ENCODE results near the gene CUL2.

The CUL2 gene

GRCh38 chr10:34969171-34969570, 121.0 kb downstream of the CUL2 start:
- Histone ChIP-seq H3K23ac (ENCODE audit: low read length) (no peak overlapping the region), H3K79me1 (ENCODE audit: low read length) (no peaks in the 10 kb centered on the region), H3K18ac (ENCODE audit: low read length) (no peak overlapping the region), H3K4me2 (ENCODE audit: low read length) (no peak overlapping the region), H3K4me1 (ENCODE audit: control insufficient read depth, low read depth, low read length) (no peaks in the 10 kb centered on the region), H2BK5ac (ENCODE audit: low read length) (no peak overlapping the region), H3K56ac (ENCODE audit: low read length) (no peak overlapping the region), H4K8ac (ENCODE audit: low read depth, low read length) (no peak overlapping the region), H3K4me3 (ENCODE audit: low read length) (no peak overlapping the region), H2BK120ac (ENCODE audit: low read depth, low read length) (no peak overlapping the region), H3K4ac (ENCODE audit: low read depth, low read length) (no peak overlapping the region), H3K27ac (ENCODE audit: low read depth, low read length) (no peak overlapping the region), H4K5ac (ENCODE audit: low read length) (no peak overlapping the region), H3K27me3 (ENCODE audit: insufficient read depth, low read length, poor library complexity) (no peaks in the 10 kb centered on the region), H2BK15ac (replicated peaks; ENCODE audit: low read depth) (no peak overlapping the region), H3K79me2 (ENCODE audit: control insufficient read depth, insufficient read depth, low read length) (no peaks in the 10 kb centered on the region), H2AK5ac (ENCODE audit: low read length) (no peak overlapping the region), H3K36me3 (ENCODE audit: control insufficient read depth, insufficient read depth, low read length) (no peaks in the 10 kb centered on the region), H3K9ac (ENCODE audit: low read length) (no peak overlapping the region)
- WGBS (ENCODE audit: extremely low coverage, insufficient coverage, low lambda C conversion rate): no CpG with 5 or more reads among the region's 17 CpGs
- no peak for DNase-seq

GRCh38 chr10:34967335-34967880, 122.7 kb downstream of the CUL2 start:
- Histone ChIP-seq H3K27me3 (ENCODE audit: insufficient read depth, low read length, poor library complexity) (no peaks in the 10 kb centered on the region), H4K8ac (ENCODE audit: low read depth, low read length) (no peak overlapping the region), H2BK15ac (replicated peaks; ENCODE audit: low read depth) (no peak overlapping the region), H3K56ac (ENCODE audit: low read length) (no peak overlapping the region), H2BK120ac (ENCODE audit: low read depth, low read length) (no peak overlapping the region), H3K4me2 (ENCODE audit: low read length) (no peak overlapping the region), H3K4me1 (ENCODE audit: control insufficient read depth, low read depth, low read length) (no peaks in the 10 kb centered on the region), H2BK5ac (ENCODE audit: low read length) (no peak overlapping the region), H3K18ac (ENCODE audit: low read length) (no peak overlapping the region), H2AK5ac (ENCODE audit: low read length) (no peak overlapping the region), H3K79me1 (ENCODE audit: low read length) (no peaks in the 10 kb centered on the region), H3K9ac (ENCODE audit: low read length) (no peak overlapping the region), H3K4ac (ENCODE audit: low read depth, low read length) (no peak overlapping the region), H3K23ac (ENCODE audit: low read length) (no peak overlapping the region), H3K36me3 (ENCODE audit: control insufficient read depth, insufficient read depth, low read length) (no peaks in the 10 kb centered on the region), H3K27ac (ENCODE audit: low read depth, low read length) (no peak overlapping the region), H4K5ac (ENCODE audit: low read length) (no peak overlapping the region), H3K79me2 (ENCODE audit: control insufficient read depth, insufficient read depth, low read length) (no peaks in the 10 kb centered on the region), H3K4me3 (ENCODE audit: low read length) (no peak overlapping the region)
- no CpG with 5 or more reads among the region's 14 CpGs for WGBS (ENCODE audit: extremely low coverage, insufficient coverage, low lambda C conversion rate)
- no peak for DNase-seq

- Histone ChIP-seq H3K36me3 (ENCODE audit: control insufficient read depth, insufficient read depth, low read length) (no peaks in the 10 kb centered on the region), H3K4me3 (ENCODE audit: low read length) (no peak overlapping the region), H3K4ac (ENCODE audit: low read depth, low read length) (no peak overlapping the region), H2BK5ac (ENCODE audit: low read length) (no peak overlapping the region), H3K79me2 (ENCODE audit: control insufficient read depth, insufficient read depth, low read length) (no peaks in the 10 kb centered on the region), H2BK15ac (replicated peaks; ENCODE audit: low read depth) (no peak overlapping the region), H3K27me3 (ENCODE audit: insufficient read depth, low read length, poor library complexity) (no peaks in the 10 kb centered on the region), H4K5ac (ENCODE audit: low read length) (no peak overlapping the region), H3K18ac (ENCODE audit: low read length) (no peak overlapping the region), H2BK120ac (ENCODE audit: low read depth, low read length) (no peak overlapping the region), H3K4me2 (ENCODE audit: low read length) (no peak overlapping the region), H3K9ac (ENCODE audit: low read length) (no peak overlapping the region), H3K27ac (ENCODE audit: low read depth, low read length) (no peak overlapping the region), H3K23ac (ENCODE audit: low read length) (no peak overlapping the region), H3K4me1 (ENCODE audit: control insufficient read depth, low read depth, low read length) (no peaks in the 10 kb centered on the region), H3K56ac (ENCODE audit: low read length) (no peak overlapping the region), H2AK5ac (ENCODE audit: low read length) (no peak overlapping the region), H3K79me1 (ENCODE audit: low read length) (no peaks in the 10 kb centered on the region), H4K8ac (ENCODE audit: low read depth, low read length) (no peak overlapping the region)
- DNase-seq: no peak
- no CpG with 5 or more reads among the region's 5 CpGs for WGBS (ENCODE audit: extremely low coverage, insufficient coverage, low lambda C conversion rate)
Observed at GRCh38 chr10:34966451-34966850, 123.7 kb downstream of the CUL2 start.

- Histone ChIP-seq H3K56ac (ENCODE audit: low read length) (no peak overlapping the region), H2BK15ac (replicated peaks; ENCODE audit: low read depth) (no peak overlapping the region), H4K8ac (ENCODE audit: low read depth, low read length) (no peak overlapping the region), H3K27me3 (ENCODE audit: insufficient read depth, low read length, poor library complexity) (no peaks in the 10 kb centered on the region), H3K4me2 (ENCODE audit: low read length) (no peak overlapping the region), H3K27ac (ENCODE audit: low read depth, low read length) (no peak overlapping the region), H3K4me1 (ENCODE audit: control insufficient read depth, low read depth, low read length) (no peaks in the 10 kb centered on the region), H3K79me1 (ENCODE audit: low read length) (no peaks in the 10 kb centered on the region), H3K36me3 (ENCODE audit: control insufficient read depth, insufficient read depth, low read length) (no peaks in the 10 kb centered on the region), H3K79me2 (ENCODE audit: control insufficient read depth, insufficient read depth, low read length) (no peaks in the 10 kb centered on the region), H2AK5ac (ENCODE audit: low read length) (no peak overlapping the region), H3K23ac (ENCODE audit: low read length) (no peak overlapping the region), H3K4ac (ENCODE audit: low read depth, low read length) (no peak overlapping the region), H3K18ac (ENCODE audit: low read length) (no peak overlapping the region), H2BK5ac (ENCODE audit: low read length) (no peak overlapping the region), H2BK120ac (ENCODE audit: low read depth, low read length) (no peak overlapping the region), H4K5ac (ENCODE audit: low read length) (no peak overlapping the region), H3K4me3 (ENCODE audit: low read length) (no peak overlapping the region), H3K9ac (ENCODE audit: low read length) (no peak overlapping the region)
- no peak for DNase-seq
- WGBS (ENCODE audit: extremely low coverage, insufficient coverage, low lambda C conversion rate): no CpG with 5 or more reads among the region's 5 CpGs
Observed at GRCh38 chr10:34966040-34966439, 124.1 kb downstream of the CUL2 start.

GRCh38 chr10:34964166-34964800, 125.9 kb downstream of the CUL2 start:
- Histone ChIP-seq H2AK5ac (ENCODE audit: low read length) (no peak overlapping the region), H3K36me3 (ENCODE audit: control insufficient read depth, insufficient read depth, low read length) (no peaks in the 10 kb centered on the region), H3K79me1 (ENCODE audit: low read length) (no peaks in the 10 kb centered on the region), H2BK120ac (ENCODE audit: low read depth, low read length) (no peak overlapping the region), H3K18ac (ENCODE audit: low read length) (no peak overlapping the region), H2BK15ac (replicated peaks; ENCODE audit: low read depth) (no peak overlapping the region), H4K5ac (ENCODE audit: low read length) (no peak overlapping the region), H3K79me2 (ENCODE audit: control insufficient read depth, insufficient read depth, low read length) (no peaks in the 10 kb centered on the region), H3K23ac (ENCODE audit: low read length) (no peak overlapping the region), H3K4ac (ENCODE audit: low read depth, low read length) (no peak overlapping the region), H3K9ac (ENCODE audit: low read length) (no peak overlapping the region), H4K8ac (ENCODE audit: low read depth, low read length) (no peak overlapping the region), H3K27ac (ENCODE audit: low read depth, low read length) (no peak overlapping the region), H3K56ac (ENCODE audit: low read length) (no peak overlapping the region), H3K4me3 (ENCODE audit: low read length) (no peak overlapping the region), H3K4me2 (ENCODE audit: low read length) (no peak overlapping the region), H3K27me3 (ENCODE audit: insufficient read depth, low read length, poor library complexity) (no peaks in the 10 kb centered on the region), H3K4me1 (ENCODE audit: control insufficient read depth, low read depth, low read length) (no peaks in the 10 kb centered on the region), H2BK5ac (ENCODE audit: low read length) (no peak overlapping the region)
- no peak for DNase-seq
- WGBS (ENCODE audit: extremely low coverage, insufficient coverage, low lambda C conversion rate): no CpG with 5 or more reads among the region's 13 CpGs

GRCh38 chr10:34962866-34963265, 127.3 kb downstream of the CUL2 start:
- no peaks in the 10 kb centered on the region for H3K79me2 ChIP-seq (ENCODE audit: control insufficient read depth, insufficient read depth, low read length)
- no peak overlapping the region for H3K4ac ChIP-seq (ENCODE audit: low read depth, low read length)
- no peak overlapping the region for H4K8ac ChIP-seq (ENCODE audit: low read depth, low read length)
- DNase-seq: no peak
- no peak overlapping the region for H3K27ac ChIP-seq (ENCODE audit: low read depth, low read length)
- H3K56ac ChIP-seq (ENCODE audit: low read length): no peak overlapping the region
- no peak overlapping the region for H2BK15ac ChIP-seq (replicated peaks; ENCODE audit: low read depth)
- no peak overlapping the region for H2BK120ac ChIP-seq (ENCODE audit: low read depth, low read length)
- no peak overlapping the region for H3K9ac ChIP-seq (ENCODE audit: low read length)
- no peak overlapping the region for H4K5ac ChIP-seq (ENCODE audit: low read length)
- no peaks in the 10 kb centered on the region for H3K27me3 ChIP-seq (ENCODE audit: insufficient read depth, low read length, poor library complexity)
- H2AK5ac ChIP-seq (ENCODE audit: low read length): no peak overlapping the region
- no peak overlapping the region for H3K4me2 ChIP-seq (ENCODE audit: low read length)
- H3K18ac ChIP-seq (ENCODE audit: low read length): no peak overlapping the region
- no peak overlapping the region for H3K4me3 ChIP-seq (ENCODE audit: low read length)
- WGBS (ENCODE audit: extremely low coverage, insufficient coverage, low lambda C conversion rate): no CpG with 5 or more reads among the region's 2 CpGs
- no peak overlapping the region for H2BK5ac ChIP-seq (ENCODE audit: low read length)
- H3K36me3 ChIP-seq (ENCODE audit: control insufficient read depth, insufficient read depth, low read length): no peaks in the 10 kb centered on the region
- H3K4me1 ChIP-seq (ENCODE audit: control insufficient read depth, low read depth, low read length): no peaks in the 10 kb centered on the region
- H3K79me1 ChIP-seq (ENCODE audit: low read length): no peaks in the 10 kb centered on the region
- no peak overlapping the region for H3K23ac ChIP-seq (ENCODE audit: low read length)
